ENCODE measurements around the gene OR6A2.

DNA sequence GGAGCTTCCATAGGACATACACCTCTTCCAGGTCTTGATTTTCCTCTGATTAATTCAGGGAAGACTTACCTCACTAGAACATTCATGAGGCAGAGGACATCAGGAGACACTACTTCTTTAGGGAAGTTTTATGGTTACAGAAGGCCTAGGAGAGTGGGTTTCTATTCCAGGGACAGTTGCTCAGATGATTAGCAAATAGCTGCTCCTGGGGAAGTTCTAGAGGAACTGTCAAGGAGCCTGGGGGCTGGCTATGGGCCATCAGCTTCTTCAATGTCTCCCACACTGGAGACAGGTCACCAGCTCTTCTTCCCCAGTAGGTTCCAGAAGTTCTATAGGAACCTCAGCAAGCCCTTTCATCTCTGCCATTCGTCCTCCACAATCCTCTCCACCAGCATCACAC is 34.5 kb upstream of the OR6A2 start:
- no peak for TF ChIP-seq POLR2A (IDR thresholded peaks at IDR 0.05)
- TF ChIP-seq, protein P1, sequence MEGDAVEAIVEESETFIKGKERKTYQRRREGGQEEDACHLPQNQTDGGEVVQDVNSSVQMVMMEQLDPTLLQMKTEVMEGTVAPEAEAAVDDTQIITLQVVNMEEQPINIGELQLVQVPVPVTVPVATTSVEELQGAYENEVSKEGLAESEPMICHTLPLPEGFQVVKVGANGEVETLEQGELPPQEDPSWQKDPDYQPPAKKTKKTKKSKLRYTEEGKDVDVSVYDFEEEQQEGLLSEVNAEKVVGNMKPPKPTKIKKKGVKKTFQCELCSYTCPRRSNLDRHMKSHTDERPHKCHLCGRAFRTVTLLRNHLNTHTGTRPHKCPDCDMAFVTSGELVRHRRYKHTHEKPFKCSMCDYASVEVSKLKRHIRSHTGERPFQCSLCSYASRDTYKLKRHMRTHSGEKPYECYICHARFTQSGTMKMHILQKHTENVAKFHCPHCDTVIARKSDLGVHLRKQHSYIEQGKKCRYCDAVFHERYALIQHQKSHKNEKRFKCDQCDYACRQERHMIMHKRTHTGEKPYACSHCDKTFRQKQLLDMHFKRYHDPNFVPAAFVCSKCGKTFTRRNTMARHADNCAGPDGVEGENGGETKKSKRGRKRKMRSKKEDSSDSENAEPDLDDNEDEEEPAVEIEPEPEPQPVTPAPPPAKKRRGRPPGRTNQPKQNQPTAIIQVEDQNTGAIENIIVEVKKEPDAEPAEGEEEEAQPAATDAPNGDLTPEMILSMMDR (IDR thresholded peaks at IDR 0.05): no peak

Data from breast epithelium (tissue), 3 donors.